Bronchial epithelial cell (primary cell): ENCODE measurements around the gene EMP1. TPM values are rescaled to one million over a fixed set of nuclear protein-coding genes. Genes with fewer than 3 reads are reported as not detected.
A peak's percentile ranks its signal among the peaks of the same experiment; 100 is the strongest.

Experiments used
- DNase-seq: peaks from one replicate; pipeline ENCODE4 v3.0.0-alpha.2; 2010; ENCODE audit warnings: low read depth
- FAIRE-seq: peaks from 2 replicates; lab custom pipeline; 2011; peaks lifted over from hg19 to GRCh38; lab: Jason Lieb, UNC
- H3K27me3 ChIP-seq: 2 replicates; pipeline ENCODE4 v1.5.1; 2011; ENCODE audit warnings: low read length; ENCODE audit not compliant: control insufficient read depth, insufficient read depth
- H3K36me3 ChIP-seq: 2 replicates; pipeline ENCODE4 v1.5.1; 2011; ENCODE audit warnings: low read length; ENCODE audit not compliant: control insufficient read depth, insufficient read depth
- H3K4me3 ChIP-seq: 2 replicates; pipeline ENCODE4 v1.5.1; 2011; ENCODE audit warnings: mild to moderate bottlenecking, low read depth, low read length, control low read depth
- CTCF ChIP-seq: IDR thresholded peaks from 2 replicates; pipeline ENCODE4 v1.5.1; 2011; ENCODE audit warnings: mild to moderate bottlenecking, moderate library complexity, low read length, control low read depth, inconsistent platforms; ENCODE audit not compliant: insufficient read depth, severe bottlenecking
- total RNA-seq: library from RNA; depleted of rRNA; stranded (reverse); fragments of >200 nt; gene quantifications from 2 replicates; pipeline ENCODE4 v1.2.1, GENCODE V29; 2014

Gene EMP1
- total RNA-seq, 1 donor from 2014 or later = 21.3 TPM

- no peak for FAIRE-seq
- H3K27me3 ChIP-seq = no peaks in the 10 kb centered on the region
- no peak for TF ChIP-seq CTCF
- H3K36me3 ChIP-seq = peaks cover 3% of the 10 kb centered on the region
- DNase-seq = no peak
- no peak overlapping the region for H3K4me3 ChIP-seq
Observed at GRCh38 chr12:13220838-13221237, 24.3 kb downstream of the EMP1 start.

- FAIRE-seq (no peak), DNase-seq (peak; percentile 49)
- Histone ChIP-seq H3K27me3 (no peaks in the 10 kb centered on the region), H3K4me3 (no peak overlapping the region), H3K36me3 (peaks cover 3% of the 10 kb centered on the region)
- no peak for TF ChIP-seq CTCF
Observed at GRCh38 chr12:13222076-13222475, 25.6 kb downstream of the EMP1 start.

- H3K27me3 ChIP-seq = no peaks in the 10 kb centered on the region
- FAIRE-seq = peak; percentile 83
- H3K36me3 ChIP-seq = no peaks in the 10 kb centered on the region
- TF ChIP-seq CTCF = no peak
- H3K4me3 ChIP-seq = no peak overlapping the region
- DNase-seq = peak; percentile 96
Observed at GRCh38 chr12:13223179-13223804, 26.8 kb downstream of the EMP1 start.

- TF ChIP-seq CTCF = no peak
- Histone ChIP-seq H3K36me3 (no peaks in the 10 kb centered on the region), H3K4me3 (no peak overlapping the region), H3K27me3 (no peaks in the 10 kb centered on the region)
- FAIRE-seq (no peak), DNase-seq (no peak)
Observed at GRCh38 chr12:13223941-13224340, 27.4 kb downstream of the EMP1 start.

- no peak for FAIRE-seq
- TF ChIP-seq CTCF = no peak
Observed at GRCh38 chr12:13227191-13227590, 30.7 kb downstream of the EMP1 start.

GRCh38 chr12:13228579-13228978, 32.1 kb downstream of the EMP1 start:
- DNase-seq (no peak), FAIRE-seq (no peak)
- no peak for TF ChIP-seq CTCF
- Histone ChIP-seq H3K27me3 (no peaks in the 10 kb centered on the region), H3K4me3 (no peak overlapping the region), H3K36me3 (no peaks in the 10 kb centered on the region)

More at GRCh38 chr12:13227191-13227590, 30.7 kb downstream of the EMP1 start:
- Histone ChIP-seq H3K4me3 (no peak overlapping the region), H3K27me3 (no peaks in the 10 kb centered on the region), H3K36me3 (no peaks in the 10 kb centered on the region)
- DNase-seq = no peak
